Stomach (tissue), 4 donors: Measurements from ENCODE around the gene GALNT2.

ENCODE experiments used
- CTCF ChIP-seq, 7 experiments: fragments of 450-650 bp in 4 of 7; fragments of 200-600 bp in 3 of 7; sonication (generic) in 3 of 7; IDR thresholded peaks; one replicate each; pipeline ENCODE4 v1.5.1; 2016 to 2019; ENCODE audit warnings: antibody characterized with exemption in 7 of 7, control low read depth in 2 of 7, mild to moderate bottlenecking in 1 of 7
- POLR2A ChIP-seq, 4 donors: fragments of 450-650 bp; IDR thresholded peaks; one replicate each; pipeline ENCODE4 v1.6.1; 2016; ENCODE audit warnings: antibody characterized with exemption in 4 of 4, control low read depth in 2 of 4, mild to moderate bottlenecking in 1 of 4, moderate library complexity in 1 of 4

DNA sequence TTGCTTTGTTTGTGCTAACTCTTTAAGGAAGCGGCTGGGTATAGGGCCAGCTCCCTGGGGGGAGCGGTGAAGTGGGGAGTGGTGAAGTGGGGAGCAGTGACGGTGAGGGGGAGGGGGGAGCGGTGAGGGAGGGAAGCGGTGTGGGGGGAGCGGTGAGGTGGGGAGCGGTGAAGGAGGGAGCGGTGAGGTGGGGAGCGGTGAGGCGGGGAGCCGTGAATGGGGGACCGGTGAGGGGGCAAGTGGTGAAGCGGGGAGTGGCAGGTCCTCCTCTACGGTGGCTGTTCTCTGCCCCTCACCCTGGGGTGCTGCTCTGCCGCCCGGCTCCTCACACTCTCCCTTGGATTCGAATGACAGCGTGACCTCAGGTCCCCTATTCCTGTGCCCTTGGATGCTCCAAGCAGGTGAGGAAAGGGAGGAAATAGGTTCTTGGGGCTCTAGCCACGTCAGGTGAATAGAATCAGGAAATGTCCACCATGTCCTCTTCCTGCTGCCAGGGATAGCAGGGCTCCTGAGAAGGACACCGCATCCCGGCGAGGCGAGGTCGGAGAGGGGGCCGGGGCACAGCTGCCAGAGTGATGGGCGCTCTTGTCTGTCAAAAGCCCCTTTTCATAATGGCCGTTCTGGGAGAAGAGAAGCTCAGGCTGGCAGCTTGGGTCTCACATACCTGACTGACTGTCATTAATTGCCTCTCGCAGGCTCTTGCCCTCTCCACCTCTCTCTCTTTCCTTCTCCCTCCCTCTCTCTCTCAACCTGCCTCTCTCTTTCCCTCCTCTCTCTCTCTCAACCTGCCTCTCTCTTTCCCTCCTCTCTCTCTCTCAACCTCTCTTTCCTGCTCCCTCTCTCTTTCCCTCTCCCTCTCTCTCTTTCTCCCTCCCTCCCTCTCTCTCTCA lies 224.9 kb downstream of the GALNT2 start:
- TF ChIP-seq POLR2A (IDR thresholded peaks at IDR 0.05) (no peak), CTCF (IDR thresholded peaks at IDR 0.05) (no peak)
